ENCODE measurements around the gene FAM234B. TPM values are rescaled to one million over a fixed set of nuclear protein-coding genes. Genes with fewer than 3 reads are reported as not detected.

The FAM234B gene
- total RNA-seq, 1 donor = 3.3 TPM

DNA sequence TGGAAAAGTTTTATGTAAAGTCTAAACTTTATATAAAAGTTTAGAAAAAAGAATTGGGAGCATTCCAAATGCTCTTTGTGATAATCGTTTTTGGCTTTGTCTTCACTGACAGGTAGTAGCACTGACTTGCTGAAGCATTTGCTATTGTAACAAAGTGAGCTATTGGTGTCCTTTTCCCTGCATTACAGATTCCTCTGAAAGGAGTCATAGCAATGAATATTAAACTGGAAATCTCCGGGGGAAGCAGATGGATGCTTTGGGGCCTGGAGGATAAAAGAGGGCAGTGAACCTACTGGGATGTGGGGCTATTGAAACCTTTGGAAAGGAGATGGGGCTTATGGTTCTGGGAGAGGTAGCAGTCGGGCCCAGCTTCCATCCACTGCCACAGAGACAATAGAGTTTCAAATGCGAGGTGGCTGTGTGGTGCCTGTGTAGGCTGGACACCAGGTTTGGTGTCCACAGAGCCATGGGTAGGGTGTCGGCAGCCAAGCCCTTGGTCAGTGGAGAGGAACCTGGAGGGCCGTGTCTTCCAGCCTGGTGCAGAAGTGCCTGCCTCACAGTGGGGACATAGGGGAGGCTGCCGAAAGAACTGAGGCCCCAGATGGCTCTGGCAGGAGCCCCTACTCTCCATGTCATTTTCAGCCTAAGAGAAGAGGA lies 49.1 kb downstream of the FAM234B start:
- peak; percentile 78 for DNase-seq (ENCODE audit: insufficient read length, low spot score, missing footprints)
- no peak overlapping the region for H3K4me3 ChIP-seq (ENCODE audit: insufficient read depth, low read length)
- peaks cover 36% of the 10 kb centered on the region for H3K4me1 ChIP-seq (ENCODE audit: insufficient read depth, low read length)
- no peaks in the 10 kb centered on the region for H3K36me3 ChIP-seq (ENCODE audit: insufficient read depth, low read length)
- no peak for TF ChIP-seq CTCF (IDR thresholded peaks at IDR 0.05; ENCODE audit: extremely low read depth, low read depth, low read length)
- peak overlapping the region; percentile 62 for H3K27ac ChIP-seq (ENCODE audit: low read depth, low read length)
- no peaks in the 10 kb centered on the region for H3K79me2 ChIP-seq (ENCODE audit: insufficient read depth, low read length)
- no peaks in the 10 kb centered on the region for H3K9me3 ChIP-seq (ENCODE audit: low read depth, low read length)
- peak overlapping the region; percentile 65 for H2AFZ ChIP-seq (ENCODE audit: low read length)
- H3K27me3 ChIP-seq (ENCODE audit: insufficient read depth, low read length) = no peaks in the 10 kb centered on the region
- H4K20me1 ChIP-seq (ENCODE audit: insufficient read depth, low read length) = no peaks in the 10 kb centered on the region
- H3K4me2 ChIP-seq (ENCODE audit: insufficient read depth, low read length) = peak overlapping the region; percentile 57

GRCh38 chr12:13093848-13094220 lies 49.7 kb downstream of the FAM234B start:
- H3K4me2 ChIP-seq (ENCODE audit: insufficient read depth, low read length) = peak overlapping the region; percentile 57
- peaks cover 38% of the 10 kb centered on the region for H3K4me1 ChIP-seq (ENCODE audit: insufficient read depth, low read length)
- no peaks in the 10 kb centered on the region for H3K9me3 ChIP-seq (ENCODE audit: low read depth, low read length)
- no peaks in the 10 kb centered on the region for H3K36me3 ChIP-seq (ENCODE audit: insufficient read depth, low read length)
- H3K4me3 ChIP-seq (ENCODE audit: insufficient read depth, low read length) = no peak overlapping the region
- H3K27ac ChIP-seq (ENCODE audit: low read depth, low read length) = peak overlapping the region; percentile 62
- no peak for DNase-seq (ENCODE audit: insufficient read length, low spot score, missing footprints)
- no peaks in the 10 kb centered on the region for H3K27me3 ChIP-seq (ENCODE audit: insufficient read depth, low read length)
- H2AFZ ChIP-seq (ENCODE audit: low read length) = no peak overlapping the region
- no peaks in the 10 kb centered on the region for H3K79me2 ChIP-seq (ENCODE audit: insufficient read depth, low read length)
- H4K20me1 ChIP-seq (ENCODE audit: insufficient read depth, low read length) = no peaks in the 10 kb centered on the region
- TF ChIP-seq CTCF (IDR thresholded peaks at IDR 0.05; ENCODE audit: extremely low read depth, low read depth, low read length) = no peak

- Histone ChIP-seq H2AFZ (ENCODE audit: low read length) (no peak overlapping the region), H3K27ac (ENCODE audit: low read depth, low read length) (peak overlapping the region; percentile 62), H3K79me2 (ENCODE audit: insufficient read depth, low read length) (no peaks in the 10 kb centered on the region), H3K36me3 (ENCODE audit: insufficient read depth, low read length) (no peaks in the 10 kb centered on the region), H3K27me3 (ENCODE audit: insufficient read depth, low read length) (no peaks in the 10 kb centered on the region), H4K20me1 (ENCODE audit: insufficient read depth, low read length) (no peaks in the 10 kb centered on the region), H3K4me1 (ENCODE audit: insufficient read depth, low read length) (peaks cover 44% of the 10 kb centered on the region), H3K4me2 (ENCODE audit: insufficient read depth, low read length) (peak overlapping the region; percentile 57), H3K4me3 (ENCODE audit: insufficient read depth, low read length) (no peak overlapping the region), H3K9me3 (ENCODE audit: low read depth, low read length) (no peaks in the 10 kb centered on the region)
- no peak for TF ChIP-seq CTCF (IDR thresholded peaks at IDR 0.05; ENCODE audit: extremely low read depth, low read depth, low read length)
- no peak for DNase-seq (ENCODE audit: insufficient read length, low spot score, missing footprints)
Measured at GRCh38 chr12:13094367-13094766, 50.2 kb downstream of the FAM234B start.

- H3K4me2 ChIP-seq (ENCODE audit: insufficient read depth, low read length) = no peak overlapping the region
Measured at GRCh38 chr12:13095266-13095995, 51.2 kb downstream of the FAM234B start.

More at GRCh38 chr12:13095266-13095995, 51.2 kb downstream of the FAM234B start:
- no peaks in the 10 kb centered on the region for H3K36me3 ChIP-seq (ENCODE audit: insufficient read depth, low read length)
- DNase-seq (ENCODE audit: insufficient read length, low spot score, missing footprints) = no peak
- no peak overlapping the region for H3K27ac ChIP-seq (ENCODE audit: low read depth, low read length)
- no peaks in the 10 kb centered on the region for H4K20me1 ChIP-seq (ENCODE audit: insufficient read depth, low read length)
- H3K79me2 ChIP-seq (ENCODE audit: insufficient read depth, low read length) = no peaks in the 10 kb centered on the region
- no peak overlapping the region for H3K4me3 ChIP-seq (ENCODE audit: insufficient read depth, low read length)
- H3K4me1 ChIP-seq (ENCODE audit: insufficient read depth, low read length) = peaks cover 54% of the 10 kb centered on the region
- TF ChIP-seq CTCF (IDR thresholded peaks at IDR 0.05; ENCODE audit: extremely low read depth, low read depth, low read length) = no peak
- no peak overlapping the region for H2AFZ ChIP-seq (ENCODE audit: low read length)
- no peaks in the 10 kb centered on the region for H3K9me3 ChIP-seq (ENCODE audit: low read depth, low read length)
- no peaks in the 10 kb centered on the region for H3K27me3 ChIP-seq (ENCODE audit: insufficient read depth, low read length)
